GM12873 (cell line): Measurements from ENCODE around the gene RASGEF1B.

Experiments
- CTCF ChIP-seq: IDR thresholded peaks from 2 replicates; pipeline ENCODE4 v1.5.1; 2012; ENCODE audit warnings: low read depth, mild to moderate bottlenecking, moderate library complexity, low read length, control low read depth; ENCODE audit not compliant: insufficient read depth; ENCODE audit errors: missing control alignments

Gene RASGEF1B

DNA sequence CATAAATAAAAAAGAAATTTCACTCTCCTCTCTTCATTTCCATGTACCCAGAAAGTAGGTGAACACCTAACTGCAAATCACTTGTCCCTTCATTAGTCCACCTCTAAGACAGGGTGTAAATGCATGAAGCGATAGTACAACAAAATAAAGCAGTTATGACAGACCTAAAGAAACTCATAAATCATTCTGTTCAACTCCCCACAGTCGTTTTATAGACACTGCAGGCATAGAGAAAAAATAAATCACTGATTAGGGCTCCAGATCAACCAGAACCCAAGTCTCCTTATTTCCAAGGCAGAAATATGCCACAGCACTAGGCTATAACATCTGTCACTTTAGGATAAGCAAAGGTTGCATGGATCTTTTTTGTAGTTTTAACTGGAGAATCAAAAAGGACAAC lies 3.0 kb downstream of the RASGEF1B start:
- no peak for TF ChIP-seq CTCF

DNA sequence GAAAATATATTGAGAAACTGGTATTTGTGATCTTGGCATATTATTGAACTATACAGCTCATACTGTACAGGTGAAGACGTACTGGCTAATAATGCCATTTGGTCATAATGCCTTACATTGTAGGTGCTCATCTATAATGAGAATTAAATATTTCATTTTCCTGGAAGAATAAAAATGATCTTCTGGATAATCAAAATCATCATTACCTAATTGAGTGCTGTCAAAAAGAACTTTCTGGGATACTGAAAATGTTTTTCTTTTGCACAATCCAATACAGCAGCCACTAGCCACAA lies 4.1 kb downstream of the RASGEF1B start:
- TF ChIP-seq CTCF = no peak

DNA sequence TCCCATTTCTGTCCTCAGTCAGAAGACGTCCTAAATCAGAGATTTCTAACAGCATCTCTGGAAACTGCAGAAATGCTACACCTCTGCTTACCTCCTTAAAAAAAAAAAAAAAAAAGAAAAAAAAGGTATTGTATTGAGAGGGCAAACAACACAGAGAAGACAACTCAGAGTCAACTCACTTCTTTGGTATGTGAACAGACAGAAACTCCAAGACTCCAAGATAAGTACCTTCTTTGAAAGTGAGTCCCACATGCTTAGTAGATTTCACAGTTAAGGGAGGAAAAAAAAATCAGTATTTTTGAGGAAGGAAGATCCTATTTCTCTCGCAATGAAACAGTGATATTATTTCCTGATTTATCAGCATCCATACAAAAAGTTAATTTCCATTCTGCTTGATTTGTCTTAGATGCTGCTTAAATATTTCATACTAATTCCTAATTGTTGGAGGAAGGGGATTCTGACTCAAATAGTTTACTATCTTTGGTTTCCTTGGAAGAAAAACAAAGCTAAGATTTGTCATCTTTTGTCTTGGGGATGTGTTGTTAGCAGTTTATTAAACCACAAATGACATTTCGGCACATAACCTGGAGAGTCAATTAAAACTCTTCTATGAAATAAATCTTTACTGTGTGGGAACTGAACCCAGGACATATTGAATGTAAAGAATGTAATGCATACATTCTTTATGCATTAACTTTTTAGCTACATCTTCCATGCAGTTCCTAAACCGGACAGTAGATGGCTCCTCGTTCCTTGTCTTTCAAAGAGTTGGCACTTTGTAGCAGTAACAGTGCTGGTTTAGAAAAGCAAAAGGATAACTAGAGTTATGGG lies 4.7 kb downstream of the RASGEF1B start:
- peak; percentile 82 for TF ChIP-seq CTCF

GRCh38 chr4:81465406-81466340 lies 6.0 kb downstream of the RASGEF1B start:
- TF ChIP-seq CTCF = no peak

- no peak for TF ChIP-seq CTCF
Measured at GRCh38 chr4:81460834-81461233, 10.9 kb downstream of the RASGEF1B start.

- TF ChIP-seq CTCF = no peak
Measured at GRCh38 chr4:81460191-81460701, 11.5 kb downstream of the RASGEF1B start.

- TF ChIP-seq CTCF = no peak
Measured at GRCh38 chr4:81459228-81459627, 12.5 kb downstream of the RASGEF1B start.
